Measurements from ENCODE around the gene PSTPIP1. TPM values are rescaled to one million over a fixed set of nuclear protein-coding genes. Genes with fewer than 3 reads are reported as not detected.

Gene PSTPIP1
- total and polyA plus RNA-seq, 7 donors = 0.97 to 2.2 (median 1.3) TPM

- no peak for TF ChIP-seq CTCF (IDR thresholded peaks at IDR 0.05)
- Histone ChIP-seq H3K27me3 (ENCODE audit: insufficient read depth in 3 of 3, low read length in 2 of 3) (peaks cover 0 to 3% (median 0%) of the 10 kb centered on the region in 3 donors), H3K9me3 (no peaks in the 10 kb centered on the region), H3K4me1 (peaks cover 6% of the 10 kb centered on the region), H3K36me3 (ENCODE audit: insufficient read depth in 1 of 2, low read depth in 1 of 2) (no peaks in the 10 kb centered on the region), H3K27ac (no peak overlapping the region), H3K4me3 (no peak overlapping the region)
- peak in 1 of 2 donors; percentile 16 for DNase-seq
- no peak for ATAC-seq
- 59 to 82% (median 70%) methylated on average over 2 of the region's 2 CpGs for WGBS, 3 donors
- intact Hi-C loops (cut with DNase I) = no loop called here
Observed at GRCh38 chr15:76999996-77000395, 5.1 kb downstream of the PSTPIP1 start.

GRCh38 chr15:77001351-77001750 lies 6.4 kb downstream of the PSTPIP1 start:
- ATAC-seq (no peak), DNase-seq (peak in 1 of 2 donors; percentile 28)
- WGBS, 3 donors = 69 to 78% (median 76%) methylated on average over 4 of the region's 4 CpGs
- H3K4me3 ChIP-seq = no peak overlapping the region
- no peaks in the 10 kb centered on the region for H3K27me3 ChIP-seq (ENCODE audit: insufficient read depth in 3 of 3, low read length in 2 of 3)
- H3K4me1 ChIP-seq = peaks cover 6% of the 10 kb centered on the region
- no peaks in the 10 kb centered on the region for H3K36me3 ChIP-seq (ENCODE audit: insufficient read depth in 1 of 2, low read depth in 1 of 2)
- no peak for TF ChIP-seq CTCF (IDR thresholded peaks at IDR 0.05)
- H3K27ac ChIP-seq = no peak overlapping the region
- no peaks in the 10 kb centered on the region for H3K9me3 ChIP-seq
- intact Hi-C loops (cut with DNase I) = no loop called here

- Histone ChIP-seq H3K9me3 (no peaks in the 10 kb centered on the region), H3K27ac (no peak overlapping the region), H3K27me3 (ENCODE audit: insufficient read depth in 3 of 3, low read length in 2 of 3) (no peaks in the 10 kb centered on the region), H3K36me3 (ENCODE audit: insufficient read depth in 1 of 2, low read depth in 1 of 2) (no peaks in the 10 kb centered on the region), H3K4me1 (peaks cover under 1% of the 10 kb centered on the region), H3K4me3 (no peak overlapping the region)
- intact Hi-C loops (cut with DNase I) = no loop called here
- ATAC-seq = no peak
- no peak for TF ChIP-seq CTCF (IDR thresholded peaks at IDR 0.05)
- peak in 1 of 2 donors; percentile 32 for DNase-seq
- WGBS, 3 donors = 80% methylated on average over 4 of the region's 4 CpGs
Observed at GRCh38 chr15:77001966-77002365, 7.0 kb downstream of the PSTPIP1 start.

- WGBS, 3 donors = 68 to 82% (median 72%) methylated on average over 7 of the region's 7 CpGs
- TF ChIP-seq CTCF (IDR thresholded peaks at IDR 0.05) = no peak
- intact Hi-C loops (cut with DNase I) = no loop called here
- no peaks in the 10 kb centered on the region for H3K4me1 ChIP-seq
- no peaks in the 10 kb centered on the region for H3K36me3 ChIP-seq (ENCODE audit: insufficient read depth in 1 of 2, low read depth in 1 of 2)
- H3K9me3 ChIP-seq = no peaks in the 10 kb centered on the region
- no peaks in the 10 kb centered on the region for H3K27me3 ChIP-seq (ENCODE audit: insufficient read depth in 3 of 3, low read length in 2 of 3)
- ATAC-seq (no peak), DNase-seq (peak in 1 of 2 donors; percentile 4)
- no peak overlapping the region for H3K27ac ChIP-seq
- H3K4me3 ChIP-seq = no peak overlapping the region
Observed at GRCh38 chr15:77002436-77002835, 7.5 kb downstream of the PSTPIP1 start.

Data from psoas muscle (tissue), 8 donors.